HepG2 (cell line): Measurements from ENCODE around the gene CNNM4.

ENCODE experiments used
- CBX5 ChIP-seq: sonication (generic); formaldehyde crosslinking; IDR thresholded peaks from 2 replicates; pipeline ENCODE4 v1.4.0; 2020; ENCODE audit warnings: missing genetic modification reagents, borderline replicate concordance
- HCFC1 ChIP-seq: fragments of 150-350 bp; IDR thresholded peaks from 2 replicates; pipeline ENCODE4 v1.6.1; 2014; ENCODE audit warnings: low read depth, low read length
- TARDBP ChIP-seq: sonication (generic); formaldehyde crosslinking; IDR thresholded peaks from 2 replicates; pipeline ENCODE4 v1.8.0; 2022; ENCODE audit warnings: mild to moderate bottlenecking, missing genetic modification reagents
- ZNF549 ChIP-seq: sonication (generic); formaldehyde crosslinking; IDR thresholded peaks from 2 replicates; pipeline ENCODE4 v1.5.0; 2020; ENCODE audit warnings: missing genetic modification reagents
- TF ChIP-seq, protein P1 (sequence below): IDR thresholded peaks from 2 replicates; pipeline ENCODE4 v1.6.1; 2016; ENCODE audit warnings: low read depth

DNA sequence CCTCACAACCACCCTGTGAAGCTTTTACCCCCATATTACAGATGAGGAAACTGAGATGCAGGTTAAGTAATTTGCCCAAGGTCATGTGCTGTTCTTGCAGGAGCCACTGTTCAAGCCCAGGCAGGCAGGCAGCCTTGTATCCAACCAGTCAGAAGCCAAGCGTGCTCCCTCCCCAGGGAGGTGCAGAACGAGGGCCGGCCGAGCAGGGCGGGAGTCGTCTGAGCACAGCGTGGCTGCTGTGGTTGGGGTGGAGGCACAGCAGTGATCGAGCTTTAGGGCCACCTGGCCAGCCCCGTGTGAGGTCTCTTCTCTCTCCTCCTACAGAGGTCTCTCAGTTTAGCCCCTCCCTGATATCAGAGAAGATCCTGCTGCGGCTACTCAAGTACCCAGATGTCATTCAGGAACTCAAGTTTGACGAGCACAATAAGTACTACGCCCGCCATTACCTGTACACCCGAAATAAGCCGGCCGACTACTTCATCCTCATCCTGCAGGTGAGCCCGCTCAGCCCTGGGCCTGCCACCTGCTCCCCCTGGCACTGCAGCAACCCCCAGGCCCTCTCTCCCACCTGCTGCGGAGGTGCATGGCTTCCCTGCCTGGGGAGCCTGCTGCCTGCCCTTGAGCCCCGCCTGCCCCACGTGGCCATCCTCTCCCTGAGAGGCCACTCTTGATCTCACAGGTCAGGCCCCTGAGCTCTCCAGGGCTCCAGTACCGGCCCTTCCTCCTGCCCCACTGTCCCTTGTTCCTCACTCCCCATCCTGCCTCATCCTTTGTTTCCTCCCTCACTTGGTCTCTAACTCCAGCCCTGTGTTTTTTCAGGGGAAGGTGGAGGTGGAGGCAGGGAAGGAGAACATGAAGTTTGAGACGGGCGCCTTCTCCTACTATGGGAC, 38.3 kb downstream of the CNNM4 start:
- no peak for TF ChIP-seq HCFC1
- TF ChIP-seq CBX5 (CRISPR knock-in tag) = no peak
- TF ChIP-seq, protein P1, sequence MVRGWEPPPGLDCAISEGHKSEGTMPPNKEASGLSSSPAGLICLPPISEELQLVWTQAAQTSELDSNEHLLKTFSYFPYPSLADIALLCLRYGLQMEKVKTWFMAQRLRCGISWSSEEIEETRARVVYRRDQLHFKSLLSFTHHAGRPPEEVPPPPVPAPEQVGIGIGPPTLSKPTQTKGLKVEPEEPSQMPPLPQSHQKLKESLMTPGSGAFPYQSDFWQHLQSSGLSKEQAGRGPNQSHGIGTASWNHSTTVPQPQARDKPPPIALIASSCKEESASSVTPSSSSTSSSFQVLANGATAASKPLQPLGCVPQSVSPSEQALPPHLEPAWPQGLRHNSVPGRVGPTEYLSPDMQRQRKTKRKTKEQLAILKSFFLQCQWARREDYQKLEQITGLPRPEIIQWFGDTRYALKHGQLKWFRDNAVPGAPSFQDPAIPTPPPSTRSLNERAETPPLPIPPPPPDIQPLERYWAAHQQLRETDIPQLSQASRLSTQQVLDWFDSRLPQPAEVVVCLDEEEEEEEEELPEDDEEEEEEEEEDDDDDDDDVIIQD (CRISPR knock-in tag) = no peak
- no peak for TF ChIP-seq TARDBP (CRISPR knock-in tag)
- no peak for TF ChIP-seq ZNF549 (CRISPR knock-in tag)
